NCI-H345 (cell line): ENCODE data around the gene CRYAB.

Experiments used
- DNase-seq: peaks from one replicate; lab custom pipeline; 2025; lab: John Stamatoyannopoulos, UW

The CRYAB gene

GRCh38 chr11:111911563-111912401 lies at the start of gene CRYAB:
TSS of gene CRYAB (minus strand) at chr11:111911770. CDS start at chr11:111911724, 46 bp downstream.
- no peak for DNase-seq

- DNase-seq = no peak
These were observed 49.3 kb upstream of the CRYAB start for GRCh38 chr11:111960916-111961315.

- DNase-seq = no peak
These were observed 46.3 kb upstream of the CRYAB start for GRCh38 chr11:111957663-111958444.

GRCh38 chr11:111954154-111954553 lies 42.6 kb upstream of the CRYAB start:
- no peak for DNase-seq

- no peak for DNase-seq
These were observed 40.0 kb upstream of the CRYAB start for GRCh38 chr11:111951565-111951964.

GRCh38 chr11:111949519-111950426 lies 38.2 kb upstream of the CRYAB start:
- no peak for DNase-seq

GRCh38 chr11:111947143-111947542 lies 35.6 kb upstream of the CRYAB start:
- DNase-seq = no peak

GRCh38 chr11:111946499-111946898 lies 34.9 kb upstream of the CRYAB start:
- no peak for DNase-seq

GRCh38 chr11:111945198-111945597 lies 33.6 kb upstream of the CRYAB start:
- DNase-seq = no peak

GRCh38 chr11:111944651-111945051 lies 33.1 kb upstream of the CRYAB start:
- DNase-seq = no peak

- no peak for DNase-seq
These were observed 32.6 kb upstream of the CRYAB start for GRCh38 chr11:111944139-111944538.

GRCh38 chr11:111942829-111943228 lies 31.3 kb upstream of the CRYAB start:
- DNase-seq = no peak

GRCh38 chr11:111941963-111942362 lies 30.4 kb upstream of the CRYAB start:
- DNase-seq = no peak

GRCh38 chr11:111939836-111940604 lies 28.4 kb upstream of the CRYAB start:
- DNase-seq = no peak

GRCh38 chr11:111938687-111939160 lies 27.2 kb upstream of the CRYAB start:
- DNase-seq = no peak

- no peak for DNase-seq
These were observed 26.3 kb upstream of the CRYAB start for GRCh38 chr11:111937844-111938243.

GRCh38 chr11:111937461-111937769 lies 25.8 kb upstream of the CRYAB start:
- DNase-seq = no peak

- no peak for DNase-seq
These were observed 24.5 kb upstream of the CRYAB start for GRCh38 chr11:111936040-111936540.

GRCh38 chr11:111935317-111936039 lies 23.9 kb upstream of the CRYAB start:
- DNase-seq = no peak

- DNase-seq = no peak
These were observed 22.7 kb upstream of the CRYAB start for GRCh38 chr11:111934306-111934705.
